D341Med (cell line): Measurements from ENCODE around the gene GPX3.

Experiments
- DNase-seq: peaks from one replicate; pipeline ENCODE4 v3.0.0; 2012; ENCODE audit warnings: low spot score

The GPX3 gene, protein sequence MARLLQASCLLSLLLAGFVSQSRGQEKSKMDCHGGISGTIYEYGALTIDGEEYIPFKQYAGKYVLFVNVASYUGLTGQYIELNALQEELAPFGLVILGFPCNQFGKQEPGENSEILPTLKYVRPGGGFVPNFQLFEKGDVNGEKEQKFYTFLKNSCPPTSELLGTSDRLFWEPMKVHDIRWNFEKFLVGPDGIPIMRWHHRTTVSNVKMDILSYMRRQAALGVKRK

DNA sequence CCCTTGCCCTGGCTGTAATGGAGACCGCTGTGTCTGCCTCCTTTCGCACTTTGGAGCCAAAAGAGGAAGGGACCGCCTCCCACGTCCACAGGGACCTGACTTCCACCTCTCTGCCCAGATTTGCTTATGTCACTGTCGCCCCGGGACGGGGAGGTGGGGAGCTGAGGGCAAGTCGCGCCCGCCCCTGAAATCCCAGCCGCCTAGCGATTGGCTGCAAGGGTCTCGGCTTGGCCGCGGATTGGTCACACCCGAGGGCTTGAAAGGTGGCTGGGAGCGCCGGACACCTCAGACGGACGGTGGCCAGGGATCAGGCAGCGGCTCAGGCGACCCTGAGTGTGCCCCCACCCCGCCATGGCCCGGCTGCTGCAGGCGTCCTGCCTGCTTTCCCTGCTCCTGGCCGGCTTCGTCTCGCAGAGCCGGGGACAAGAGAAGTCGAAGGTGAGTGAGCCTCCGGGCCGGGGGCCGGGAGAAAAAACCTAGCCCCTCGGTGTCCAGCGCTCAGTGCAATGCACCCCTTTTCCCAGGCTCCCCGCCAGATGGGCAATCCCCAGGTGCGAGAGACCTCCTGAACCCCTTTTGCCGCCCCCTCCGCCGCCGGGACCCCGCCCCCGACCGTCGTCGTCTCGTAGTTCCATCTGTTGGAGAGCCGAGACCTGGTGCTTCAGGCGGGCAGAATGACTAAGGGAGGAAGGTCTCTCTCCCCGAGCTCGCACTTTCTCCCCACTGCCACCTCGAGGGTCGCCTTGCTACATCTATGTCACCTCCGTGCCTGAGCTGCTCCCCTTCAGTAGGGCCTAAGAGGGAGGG is at the start of gene GPX3:
Gene GPX3 (plus strand): TSS at position 288 of the 807 bp plus-strand sequence. CDS start 64 bp downstream, at position 352.
- peak; percentile 75 for DNase-seq

DNA sequence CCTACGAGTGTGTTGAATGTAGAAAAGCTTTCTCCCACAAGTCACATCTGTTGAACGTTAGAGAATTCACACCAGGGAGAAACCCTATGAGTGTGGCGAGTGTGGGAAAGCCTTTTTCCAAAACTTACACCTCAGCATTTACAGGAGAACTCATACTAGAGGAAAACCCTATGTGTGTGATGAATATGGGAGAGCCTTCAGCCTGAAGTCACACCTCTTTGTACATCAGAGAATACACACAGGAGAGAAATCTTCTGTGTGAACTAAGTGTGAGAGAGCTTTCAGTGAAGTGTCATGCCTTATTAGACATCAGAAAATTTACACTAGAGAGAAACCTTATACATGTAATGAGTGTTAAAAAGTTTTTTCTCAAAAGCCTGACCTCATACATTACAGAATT is 41.8 kb upstream of the GPX3 start:
- no peak for DNase-seq

DNA sequence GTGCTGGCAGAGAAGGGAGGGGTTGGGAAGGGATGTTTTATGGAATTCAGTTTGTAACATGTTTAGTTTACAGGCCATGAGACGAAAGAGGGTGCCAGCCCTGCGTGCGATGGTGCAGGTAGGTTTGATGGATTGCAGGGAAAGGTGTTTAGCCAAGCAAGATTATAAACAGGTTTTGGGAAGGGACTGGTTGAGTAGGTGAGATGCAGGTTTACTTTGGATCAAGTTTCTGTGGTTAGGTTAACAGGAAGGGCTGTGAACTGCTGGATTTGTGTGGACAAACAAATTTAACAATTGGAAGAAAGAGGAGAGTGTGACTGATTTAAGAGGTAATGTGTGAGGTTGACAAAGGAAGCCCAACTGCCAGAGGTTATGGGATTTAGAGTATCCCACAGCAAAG is 32.6 kb upstream of the GPX3 start:
- DNase-seq: no peak

DNA sequence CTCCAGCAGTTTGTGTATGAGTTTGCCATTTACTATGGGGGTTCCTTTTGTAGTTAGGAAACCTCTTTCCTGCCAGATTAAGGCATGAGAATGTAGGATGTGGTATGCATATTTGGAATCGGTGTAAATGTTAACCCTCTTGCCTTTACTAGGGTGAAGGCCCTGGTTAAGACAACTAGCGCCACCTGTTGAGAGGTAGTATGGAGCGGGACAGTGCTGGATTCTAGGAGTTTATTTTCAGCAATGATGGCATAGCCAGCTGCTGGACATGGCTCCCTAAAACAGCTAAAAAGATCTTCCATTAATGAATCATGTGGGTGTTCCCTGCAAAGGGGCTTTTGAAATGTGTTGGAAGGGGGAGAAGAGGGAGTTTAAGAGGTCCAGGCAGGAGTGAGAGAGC is 30.7 kb upstream of the GPX3 start:
- no peak for DNase-seq

DNA sequence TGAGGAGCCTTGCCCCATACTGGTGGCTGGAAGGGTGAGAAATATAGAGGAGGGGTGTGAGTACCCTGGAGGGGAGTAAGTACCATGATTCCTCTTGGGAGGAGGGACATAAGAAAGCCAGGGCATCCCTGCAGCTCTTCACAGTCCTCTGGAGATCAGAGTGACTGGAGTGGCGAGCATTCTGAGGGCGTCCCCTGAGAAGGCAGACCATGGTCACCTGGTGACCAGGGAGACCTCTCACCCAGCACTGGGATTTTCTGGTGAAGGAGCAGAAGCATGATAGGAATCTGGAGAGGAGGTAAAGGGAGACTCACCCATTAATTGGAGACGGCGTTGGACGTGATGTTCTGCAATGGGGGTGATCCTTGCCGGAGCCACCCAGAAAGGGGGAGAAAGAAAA is 27.7 kb upstream of the GPX3 start:
- no peak for DNase-seq

DNA sequence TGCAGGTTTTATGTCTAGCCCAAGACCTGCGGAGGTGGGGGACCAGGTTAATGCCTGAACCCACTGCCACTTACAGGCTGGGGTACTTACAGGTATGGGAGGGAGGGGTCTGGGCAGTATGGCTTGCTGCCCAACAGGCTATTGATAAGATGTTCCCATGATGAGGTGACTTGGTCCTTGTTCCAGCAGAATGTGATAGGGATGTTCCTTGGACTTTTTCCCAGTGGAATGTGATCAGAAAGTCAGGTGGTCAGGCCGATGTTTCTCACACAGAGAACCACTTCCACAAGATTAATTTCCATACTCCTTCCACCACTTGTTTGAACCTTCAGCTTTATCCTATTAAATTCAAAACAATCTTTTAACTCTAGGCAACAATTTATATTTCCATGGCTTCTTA is 27.0 kb upstream of the GPX3 start:
- DNase-seq: no peak

DNA sequence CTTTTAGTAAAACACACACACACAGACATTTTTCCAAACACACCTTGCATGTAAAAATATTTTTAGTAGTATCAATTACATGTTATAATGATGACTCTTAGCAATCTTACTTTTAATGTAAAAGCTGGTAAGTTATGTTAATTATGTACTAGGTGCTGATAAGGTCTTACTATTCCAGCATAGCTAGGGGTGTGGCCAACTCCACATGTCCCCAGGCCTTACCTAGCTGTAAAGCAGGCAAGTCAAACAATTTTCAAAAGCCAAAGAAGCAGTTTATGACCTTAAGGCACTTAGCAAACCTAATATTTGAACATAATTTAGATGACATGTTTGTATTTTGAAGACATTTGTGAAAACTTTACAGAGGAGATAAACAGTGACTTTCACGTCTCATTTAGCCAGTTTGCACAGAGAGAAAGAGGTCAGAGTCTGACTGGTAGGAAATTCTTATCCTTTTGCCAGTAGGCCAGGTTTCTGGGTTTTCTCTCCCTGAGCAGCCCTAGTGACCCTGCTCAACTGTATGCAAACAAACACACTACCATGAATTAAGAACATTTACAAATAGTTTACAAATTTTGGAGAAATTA is 26.5 kb upstream of the GPX3 start:
- no peak for DNase-seq

DNA sequence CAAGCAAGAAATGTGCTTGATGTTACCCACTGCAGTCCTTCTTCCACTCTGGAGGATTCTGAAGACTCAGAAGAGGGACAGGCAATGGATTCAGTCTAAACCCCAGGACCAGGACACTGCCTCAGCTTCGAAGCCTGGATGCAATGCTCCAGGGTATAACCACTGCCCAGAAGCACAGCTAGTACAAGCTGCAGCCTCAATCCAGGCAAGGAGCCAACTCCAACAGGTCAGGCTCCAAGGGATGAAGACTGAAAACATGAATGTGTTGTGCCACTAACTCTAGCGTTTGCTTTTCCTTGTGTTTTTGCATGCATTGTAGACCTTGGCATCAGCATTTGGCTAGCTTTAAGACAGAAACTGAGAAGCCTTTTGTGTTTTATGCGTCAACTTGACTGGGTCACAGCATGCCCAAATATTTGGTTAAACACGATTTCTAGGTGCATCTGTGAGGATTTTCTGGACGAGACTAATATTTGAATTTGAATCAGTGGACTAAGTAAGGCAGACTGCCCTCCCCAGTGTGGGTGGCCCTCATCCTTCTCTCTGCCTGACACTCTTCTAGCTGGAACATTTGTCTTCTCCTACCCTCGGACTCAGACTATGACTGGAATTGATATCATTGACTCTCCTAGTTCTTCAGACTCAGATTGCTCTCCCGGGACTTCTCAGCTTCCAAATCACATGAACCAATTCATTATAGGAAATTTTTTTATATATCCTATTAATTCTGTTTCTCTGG is 20.5 kb upstream of the GPX3 start:
- DNase-seq: no peak

DNA sequence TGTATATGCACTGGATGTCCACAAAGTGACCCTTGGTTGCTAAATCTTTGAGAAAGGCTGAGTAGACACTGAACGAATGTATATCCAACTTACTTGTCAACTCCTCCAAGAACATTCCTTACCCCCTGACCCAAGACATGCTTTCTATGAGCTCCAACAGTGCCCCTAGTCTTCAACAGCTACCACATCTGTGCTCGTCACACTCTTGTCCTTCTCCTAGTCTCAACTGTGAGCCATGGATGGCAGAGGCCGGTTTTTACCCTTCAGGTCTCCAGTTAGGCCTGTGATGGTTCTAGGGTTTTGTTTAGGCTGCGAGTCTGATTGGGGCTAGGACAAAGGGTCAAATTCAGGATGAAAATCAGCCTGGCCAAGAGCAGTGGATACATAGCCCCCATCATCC is 19.0 kb upstream of the GPX3 start:
- no peak for DNase-seq

DNA sequence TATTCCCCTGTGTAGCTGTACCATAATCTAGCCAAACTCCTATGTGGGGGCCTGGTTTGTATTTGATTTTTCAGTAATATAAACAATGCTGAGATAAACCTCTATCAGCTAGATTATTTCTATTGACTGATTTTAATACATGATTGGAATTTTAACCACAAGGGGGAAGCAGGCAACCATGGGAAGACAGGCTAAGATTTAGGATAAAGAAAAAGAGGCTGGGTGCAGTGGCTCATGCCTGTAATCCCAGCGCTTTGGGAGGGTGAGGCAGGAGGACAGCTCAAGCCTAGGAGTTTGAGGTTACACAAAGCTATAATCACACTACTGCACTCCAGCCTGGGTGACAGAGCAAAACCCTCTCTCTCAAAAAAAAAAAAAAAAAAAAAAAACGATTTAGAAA is 18.1 kb upstream of the GPX3 start:
- no peak for DNase-seq

DNA sequence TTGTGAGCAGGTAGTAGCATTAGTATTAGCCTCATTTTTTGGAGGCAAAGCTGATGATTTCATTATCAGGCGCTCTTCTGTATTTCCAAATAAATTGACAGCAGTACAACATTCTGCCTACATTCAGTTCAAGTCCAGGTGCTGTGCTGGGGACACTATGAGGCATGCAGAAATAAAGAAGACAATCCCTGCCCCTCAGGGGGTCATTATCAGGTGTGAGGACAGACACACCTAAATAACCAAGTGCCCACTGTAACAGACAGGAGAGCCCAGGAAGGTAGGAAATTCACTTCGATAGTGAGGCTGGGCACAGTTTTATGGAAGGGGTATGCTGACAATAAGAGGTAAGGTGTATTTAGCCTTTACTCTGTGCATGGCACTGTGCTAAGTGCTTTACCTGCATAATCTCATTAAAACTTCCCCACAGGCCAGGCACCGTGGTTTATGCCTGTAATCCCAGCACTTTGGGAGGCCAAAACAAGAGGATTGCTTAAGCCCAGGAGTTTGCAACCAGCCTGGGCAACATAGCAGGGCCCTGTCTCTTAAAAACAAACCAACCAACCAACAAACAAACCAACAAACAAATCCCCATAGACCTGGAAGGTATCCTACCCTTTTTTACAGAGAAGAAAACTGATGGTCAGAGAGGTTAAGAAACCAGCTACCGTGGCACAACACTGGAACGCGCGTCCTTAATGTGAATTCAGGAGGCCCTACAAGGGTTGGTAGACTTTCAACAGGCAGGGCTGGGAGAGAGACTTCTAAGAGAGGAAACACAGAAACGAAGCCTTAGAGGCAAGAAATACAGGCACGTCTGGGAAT is 17.5 kb upstream of the GPX3 start:
- no peak for DNase-seq

DNA sequence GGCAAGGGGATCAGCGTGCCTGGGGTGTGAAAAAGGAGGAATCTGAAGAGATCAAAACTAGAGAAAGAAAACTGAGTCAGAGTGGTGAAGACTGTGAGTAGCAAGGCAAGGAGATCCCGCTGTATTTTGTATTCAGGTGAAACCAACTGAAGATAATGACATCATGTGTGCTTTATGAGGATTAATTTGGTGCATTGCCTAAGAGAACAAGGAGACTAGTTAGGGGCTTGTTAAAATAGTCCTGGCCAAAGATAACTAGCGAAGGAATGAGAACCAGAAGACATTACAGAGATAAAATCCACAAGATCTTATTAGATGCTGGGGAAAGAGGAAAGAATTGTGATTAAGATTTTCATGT is 16.9 kb upstream of the GPX3 start:
- DNase-seq: no peak

DNA sequence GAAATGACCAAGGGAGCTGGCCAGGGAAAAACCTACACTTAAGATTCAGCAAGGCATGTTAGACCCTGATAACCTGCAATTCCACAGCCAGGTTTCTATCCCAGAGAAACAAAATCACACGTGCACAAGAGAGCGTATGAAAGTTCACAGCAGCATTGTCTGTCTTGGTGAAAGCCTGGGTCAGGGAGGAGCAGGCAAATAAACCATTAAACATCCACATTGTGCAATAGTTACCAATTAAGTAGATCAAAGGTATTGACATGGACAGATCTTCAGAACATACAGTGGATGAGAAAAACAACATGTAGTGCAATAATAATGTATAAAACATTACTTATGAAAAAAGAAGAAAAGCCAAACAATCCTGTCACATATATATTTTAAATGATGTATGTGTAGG is 15.9 kb upstream of the GPX3 start:
- no peak for DNase-seq

DNA sequence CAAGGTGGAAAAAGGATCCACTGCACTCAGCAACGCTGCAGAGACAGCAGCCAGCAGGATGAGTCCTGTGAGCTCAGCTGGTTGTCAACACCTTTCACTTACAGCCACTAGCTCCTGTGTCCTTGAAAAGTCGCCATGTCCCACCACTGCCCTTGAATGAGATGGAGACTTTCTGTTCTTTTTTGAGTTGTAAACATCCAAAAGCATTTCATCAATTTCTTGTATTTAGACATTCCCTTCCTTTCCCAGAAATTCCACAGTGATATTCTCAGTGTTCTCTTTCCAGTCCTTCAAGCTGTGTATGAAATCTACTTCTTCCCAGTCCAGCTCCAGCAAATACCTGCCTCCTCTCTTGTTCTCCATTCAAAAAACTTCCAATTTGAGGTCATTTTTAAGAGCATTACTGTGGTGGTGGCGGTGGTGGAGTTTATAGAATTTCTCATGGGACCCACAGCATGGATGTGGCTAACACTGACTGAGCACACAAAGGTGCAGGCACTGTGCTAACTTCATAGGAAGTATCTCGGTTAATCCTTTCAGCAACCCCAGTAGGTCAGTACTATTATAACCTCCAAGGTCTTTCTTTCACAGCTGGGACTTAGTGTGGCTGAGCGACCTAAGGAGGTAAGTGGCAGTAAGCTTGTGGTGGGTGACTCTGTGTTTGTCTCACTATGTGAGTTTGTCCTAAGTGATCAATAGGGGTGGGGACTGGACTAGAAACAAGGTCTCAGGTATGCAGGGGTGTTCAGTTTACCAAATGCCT is 15.0 kb upstream of the GPX3 start:
- no peak for DNase-seq

DNA sequence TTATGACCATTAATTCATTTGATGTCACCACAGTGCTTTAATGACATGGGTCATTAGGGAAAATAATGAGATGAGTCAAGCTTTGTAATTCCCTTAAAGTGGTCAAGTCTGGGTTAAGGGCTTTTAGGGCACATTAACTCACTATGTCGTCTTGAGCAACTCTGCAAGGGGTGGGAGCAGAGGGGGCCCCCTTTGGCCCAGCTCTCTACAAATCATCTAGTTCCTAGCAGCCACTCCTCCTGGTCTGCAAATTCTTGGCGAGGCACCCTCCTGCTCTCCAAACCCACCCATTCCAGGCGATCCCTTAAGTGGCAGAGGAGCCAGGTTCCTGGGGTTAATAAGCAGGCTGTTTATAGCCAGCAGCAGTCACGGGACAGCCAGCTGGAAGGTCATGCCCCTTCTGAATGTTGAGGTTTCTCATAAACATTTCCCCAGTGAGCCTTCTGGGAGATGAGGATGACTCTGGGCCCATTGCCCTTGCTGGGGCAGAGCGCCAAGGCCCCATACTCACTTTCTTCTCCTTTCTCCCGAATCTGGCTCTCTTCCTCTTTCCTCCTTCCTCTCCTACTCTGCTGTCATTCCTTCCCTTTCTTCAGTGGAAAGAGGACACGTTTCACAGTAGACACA is 14.3 kb upstream of the GPX3 start:
- no peak for DNase-seq

DNA sequence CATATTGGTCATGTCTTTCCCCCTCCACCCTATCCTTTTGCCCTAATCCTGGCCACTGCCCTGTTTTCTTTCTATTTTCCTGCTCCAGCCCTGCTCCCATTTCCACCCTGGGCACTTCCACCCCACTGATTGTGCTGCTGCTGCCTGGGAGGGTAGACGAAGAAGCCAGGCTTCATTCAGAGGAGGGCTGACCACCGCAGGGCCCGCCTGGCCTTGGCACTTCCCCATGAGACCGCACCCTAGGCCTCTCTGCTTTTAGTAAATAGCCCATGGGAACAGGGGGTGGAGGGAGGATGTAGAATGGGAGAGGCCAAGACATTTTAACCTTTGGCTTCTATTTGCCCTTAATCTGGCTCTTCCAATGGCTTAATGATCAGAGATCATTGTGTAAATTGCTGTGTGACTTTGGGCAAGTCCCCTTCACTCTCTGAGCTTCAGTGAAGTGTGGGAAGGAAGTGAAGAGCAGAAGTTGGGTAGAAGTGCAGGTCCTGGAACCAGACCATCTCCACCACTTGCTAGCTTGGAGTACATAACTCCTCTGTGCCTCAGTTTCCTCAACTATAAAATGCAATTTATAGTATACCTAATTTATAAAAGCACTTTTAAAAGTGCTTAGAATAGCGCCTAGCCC is 13.6 kb upstream of the GPX3 start:
- no peak for DNase-seq

DNA sequence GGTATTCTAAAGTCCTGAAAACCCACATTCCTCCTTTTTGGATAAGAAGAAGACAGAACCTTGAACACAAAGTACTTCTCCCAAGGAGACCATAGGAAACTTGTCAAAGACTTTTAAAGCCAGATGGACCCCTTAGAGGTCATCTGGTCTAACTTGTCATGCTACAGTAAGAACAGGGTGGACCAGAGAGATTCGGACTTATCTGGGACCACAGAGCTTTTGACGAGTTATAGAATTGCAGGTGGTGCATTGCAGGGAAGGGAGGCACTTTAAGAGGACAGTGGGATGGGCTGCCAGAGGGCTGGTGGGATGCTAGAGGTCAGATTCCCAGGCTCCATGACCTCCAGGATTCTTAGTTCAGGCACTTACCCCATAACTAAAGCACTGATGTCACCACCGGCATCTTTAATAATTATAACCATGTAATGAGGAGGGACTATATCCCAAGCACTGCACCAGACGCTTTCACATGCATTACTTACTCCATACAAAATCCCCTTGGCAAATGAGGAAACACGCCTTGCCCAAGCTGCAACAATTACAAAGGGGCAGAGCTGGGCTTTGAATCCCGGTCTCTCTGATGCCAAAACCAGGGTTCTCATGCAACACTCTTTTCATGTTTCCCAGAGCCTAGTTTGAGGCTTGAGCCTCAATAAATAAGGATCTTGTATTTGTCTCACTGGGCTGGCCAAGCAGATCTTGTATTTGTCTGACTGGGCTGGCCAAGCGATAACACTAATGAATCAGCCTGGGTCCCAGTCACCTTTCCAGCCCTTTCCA is 12.8 kb upstream of the GPX3 start:
- no peak for DNase-seq

DNA sequence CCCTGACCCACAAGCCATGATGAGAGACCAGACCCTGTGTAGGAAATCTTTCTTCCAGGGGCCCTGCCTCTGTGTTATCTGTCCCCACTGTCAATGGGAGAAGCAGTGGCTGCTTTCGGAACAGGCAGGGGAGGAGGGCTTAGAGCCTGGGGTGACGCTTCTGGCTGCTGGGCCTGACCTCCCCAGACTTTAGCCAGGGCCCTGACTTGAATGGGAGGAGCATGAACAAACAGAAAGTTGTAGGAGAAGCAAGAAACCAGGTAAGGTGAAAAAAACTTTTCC is 12.2 kb upstream of the GPX3 start:
- no peak for DNase-seq

DNA sequence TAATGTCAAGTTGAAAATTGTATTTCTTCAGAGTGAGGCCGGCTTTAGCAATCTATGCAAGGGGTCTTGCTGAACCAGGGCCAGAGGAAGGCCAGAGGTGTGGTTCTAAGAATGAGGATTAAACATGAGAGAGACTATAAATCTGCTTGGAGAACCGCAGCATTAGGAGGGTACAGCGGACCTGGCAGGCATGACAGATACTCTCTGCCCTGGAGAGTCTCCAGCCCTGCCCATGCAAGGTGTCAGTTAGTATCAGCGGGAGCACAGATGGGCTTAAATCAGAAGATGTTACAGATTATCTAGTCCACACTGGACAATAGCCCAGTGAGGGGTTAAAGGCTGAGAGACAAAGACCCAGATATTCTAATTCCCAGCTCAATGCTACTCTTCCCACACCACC is 11.5 kb upstream of the GPX3 start:
- no peak for DNase-seq

DNA sequence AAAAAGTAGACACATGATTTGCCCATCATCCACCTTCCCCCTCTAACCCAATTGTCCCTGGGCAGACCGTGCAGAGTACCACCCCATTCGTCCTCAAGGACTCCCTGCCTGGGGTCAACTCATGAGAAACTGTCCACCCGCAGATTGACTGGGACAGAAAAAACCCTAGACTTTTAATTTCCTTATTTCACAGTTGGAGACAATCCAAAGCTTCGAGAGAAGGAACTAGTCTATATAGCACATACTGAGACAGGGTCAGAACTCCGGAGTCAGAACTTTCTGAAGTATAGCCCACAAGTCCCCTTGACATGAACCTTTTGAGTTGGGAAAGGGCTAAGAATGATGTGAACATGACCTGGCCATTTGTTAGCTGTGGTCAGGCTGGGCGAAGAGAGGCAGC is 7.5 kb upstream of the GPX3 start:
- DNase-seq: no peak
